Measurements from ENCODE around the gene CDC73. TPM values are rescaled to one million over a fixed set of nuclear protein-coding genes. Genes with fewer than 3 reads are reported as not detected.

The CDC73 gene
- total RNA-seq, 1 experiment from 2014 or later = 78.2 TPM

DNA sequence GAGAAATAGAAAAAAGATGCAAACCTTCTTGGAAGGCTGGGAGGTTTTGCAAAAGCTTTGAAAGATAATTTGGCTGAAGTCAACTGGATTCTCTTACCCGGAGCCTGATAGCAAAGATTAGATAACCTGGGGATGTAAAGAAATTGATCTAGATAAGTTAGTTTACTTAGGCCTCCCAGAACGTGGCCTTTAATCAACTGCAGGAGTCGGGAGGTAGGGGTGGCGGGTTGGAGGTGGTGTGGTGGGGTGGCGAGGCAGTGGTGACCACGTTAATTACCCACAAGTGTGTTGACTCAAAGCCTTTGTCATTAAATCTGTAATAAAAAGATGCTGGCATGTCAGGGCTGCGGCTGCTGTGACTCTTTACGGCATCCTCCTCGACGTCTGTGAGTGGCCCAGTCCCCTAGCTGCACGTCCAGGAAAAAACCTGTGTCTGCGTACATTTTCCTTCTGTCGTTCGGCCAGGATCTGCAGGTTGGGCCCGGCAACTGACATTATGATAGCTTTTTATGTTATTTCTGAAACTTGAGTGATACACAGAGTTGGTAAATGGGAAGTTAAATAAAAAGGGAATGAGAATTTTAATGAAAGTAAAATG, 115.6 kb downstream of the CDC73 start:
- DNase-seq (ENCODE audit: low read depth, low spot score) = no peak
- H3K4me3 ChIP-seq (ENCODE audit: low read depth in 2 of 2, low read length in 2 of 2) = no peak overlapping the region
- no TSS peak for BruUV-seq (replicated peaks)
- peaks cover 13% of the 10 kb centered on the region for H3K36me3 ChIP-seq (ENCODE audit: control insufficient read depth, insufficient read depth, low read length)
- no peak for ATAC-seq
- no peak overlapping the region for H3K27ac ChIP-seq (ENCODE audit: low read length)
- ChIA-PET CTCF (no interaction called here), POLR2A (no interaction called here)
- TF ChIP-seq POLR2AphosphoS5 (IDR thresholded peaks at IDR 0.05; ENCODE audit: low read depth, low read length) (no peak), REST (IDR thresholded peaks at IDR 0.05; ENCODE audit: insufficient read depth in 1 of 2, low read depth in 2 of 2, low read length in 1 of 2) (no peak), SIN3A (IDR thresholded peaks at IDR 0.05; ENCODE audit: borderline replicate concordance, insufficient read depth, low read depth, low read length) (no peak), TCF7L2 (IDR thresholded peaks at IDR 0.05; ENCODE audit: low read depth, low read length) (no peak)
- TF ChIP-seq, protein P1, sequence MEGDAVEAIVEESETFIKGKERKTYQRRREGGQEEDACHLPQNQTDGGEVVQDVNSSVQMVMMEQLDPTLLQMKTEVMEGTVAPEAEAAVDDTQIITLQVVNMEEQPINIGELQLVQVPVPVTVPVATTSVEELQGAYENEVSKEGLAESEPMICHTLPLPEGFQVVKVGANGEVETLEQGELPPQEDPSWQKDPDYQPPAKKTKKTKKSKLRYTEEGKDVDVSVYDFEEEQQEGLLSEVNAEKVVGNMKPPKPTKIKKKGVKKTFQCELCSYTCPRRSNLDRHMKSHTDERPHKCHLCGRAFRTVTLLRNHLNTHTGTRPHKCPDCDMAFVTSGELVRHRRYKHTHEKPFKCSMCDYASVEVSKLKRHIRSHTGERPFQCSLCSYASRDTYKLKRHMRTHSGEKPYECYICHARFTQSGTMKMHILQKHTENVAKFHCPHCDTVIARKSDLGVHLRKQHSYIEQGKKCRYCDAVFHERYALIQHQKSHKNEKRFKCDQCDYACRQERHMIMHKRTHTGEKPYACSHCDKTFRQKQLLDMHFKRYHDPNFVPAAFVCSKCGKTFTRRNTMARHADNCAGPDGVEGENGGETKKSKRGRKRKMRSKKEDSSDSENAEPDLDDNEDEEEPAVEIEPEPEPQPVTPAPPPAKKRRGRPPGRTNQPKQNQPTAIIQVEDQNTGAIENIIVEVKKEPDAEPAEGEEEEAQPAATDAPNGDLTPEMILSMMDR (IDR thresholded peaks at IDR 0.05) = no peak
- in situ Hi-C loops (cut with HindIII; ENCODE audit: low pct_unique_long_range_greater_than_20kb, low sequenced_read_pairs) (no loop called here), intact Hi-C loops (cut with micrococcal nuclease; ENCODE audit: unreplicated experiment) (no loop called here)
- no peaks in the 10 kb centered on the region for H3K4me1 ChIP-seq (ENCODE audit: control insufficient read depth, insufficient read depth, low read length)
- H3K9me3 ChIP-seq (ENCODE audit: control insufficient read depth, insufficient read depth, low read depth, low read length) = no peaks in the 10 kb centered on the region
- no peaks in the 10 kb centered on the region for H3K27me3 ChIP-seq (ENCODE audit: control insufficient read depth, insufficient read depth, low read length)

DNA sequence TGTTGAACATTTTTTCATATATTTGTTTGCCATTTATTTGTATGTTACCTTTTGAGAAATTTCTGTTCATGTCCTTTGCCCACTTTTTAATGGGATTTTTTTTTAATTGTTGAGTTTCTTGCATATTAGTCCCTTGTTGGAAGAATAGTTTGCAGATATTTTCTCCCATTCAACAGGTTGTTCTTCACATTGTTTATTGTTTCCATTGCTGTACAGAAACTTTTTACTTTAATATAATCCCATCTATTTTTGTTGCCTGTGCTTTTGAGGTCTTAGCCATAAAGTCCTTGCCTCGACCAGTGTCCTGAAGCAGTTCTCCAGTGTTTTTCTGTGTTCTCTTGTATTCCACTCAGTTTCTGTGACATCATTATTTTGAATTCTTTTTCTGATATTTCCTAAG, 118.8 kb downstream of the CDC73 start:
- ATAC-seq = no peak
- CTCF ChIA-PET = no interaction called here
- Histone ChIP-seq H3K27me3 (ENCODE audit: control insufficient read depth, insufficient read depth, low read length) (no peaks in the 10 kb centered on the region), H3K4me1 (ENCODE audit: control insufficient read depth, insufficient read depth, low read length) (no peaks in the 10 kb centered on the region), H3K4me3 (ENCODE audit: low read depth in 2 of 2, low read length in 2 of 2) (no peak overlapping the region), H3K9me3 (ENCODE audit: control insufficient read depth, insufficient read depth, low read depth, low read length) (no peaks in the 10 kb centered on the region), H3K36me3 (ENCODE audit: control insufficient read depth, insufficient read depth, low read length) (peaks cover 6% of the 10 kb centered on the region; the same call in 1 of the 2 replicates), H3K27ac (ENCODE audit: low read length) (no peak overlapping the region)
- in situ Hi-C loops (cut with HindIII; ENCODE audit: low pct_unique_long_range_greater_than_20kb, low sequenced_read_pairs) (no loop called here), intact Hi-C loops (cut with micrococcal nuclease; ENCODE audit: unreplicated experiment) (no loop called here)
- no peak for DNase-seq (ENCODE audit: low read depth, low spot score)
- TF ChIP-seq SIN3A (IDR thresholded peaks at IDR 0.05; ENCODE audit: borderline replicate concordance, insufficient read depth, low read depth, low read length) (no peak), TCF7L2 (IDR thresholded peaks at IDR 0.05; ENCODE audit: low read depth, low read length) (no peak), POLR2AphosphoS5 (IDR thresholded peaks at IDR 0.05; ENCODE audit: low read depth, low read length) (no peak), REST (IDR thresholded peaks at IDR 0.05; ENCODE audit: insufficient read depth in 1 of 2, low read depth in 2 of 2, low read length in 1 of 2) (no peak)
- TF ChIP-seq, protein P1 (IDR thresholded peaks at IDR 0.05) = no peak
- POLR2A ChIA-PET = no interaction called here
- BruUV-seq (replicated peaks) = no TSS peak
